ENCODE data around the gene IQCH. TPM values are rescaled to one million over a fixed set of nuclear protein-coding genes. Genes with fewer than 3 reads are reported as not detected.

The IQCH gene
- total and polyA plus RNA-seq, 2 of the 4 experiments (the other 2 are of a cell fraction), result 0.60 to 2.5 TPM

GRCh38 chr15:67383899-67384298 is 129.3 kb downstream of the IQCH start:
- H3K4me1 ChIP-seq (ENCODE audit: control insufficient read depth, insufficient read depth, low read length), result no peaks in the 10 kb centered on the region
- dilution Hi-C loops (cut with HindIII; ENCODE audit: low sequenced_read_pairs, unreplicated experiment) (no loop called here), intact Hi-C loops (cut with micrococcal nuclease) (loop anchor here (2.0 kb wide), 1 partner anchor 451 kb away; no protein-coding TSS in a partner anchor), in situ Hi-C loops (cut with MboI; ENCODE audit: low sequenced_read_pairs) (no loop called here)
- H3K36me3 ChIP-seq (ENCODE audit: control insufficient read depth, insufficient read depth, low read length), result no peaks in the 10 kb centered on the region
- H4K5ac ChIP-seq (ENCODE audit: low read depth, low read length), result no peak overlapping the region
- no peak overlapping the region for H3K9ac ChIP-seq (ENCODE audit: low read depth, low read length)
- no peak overlapping the region for H2BK20ac ChIP-seq (ENCODE audit: low read depth, low read length)
- H3K18ac ChIP-seq (ENCODE audit: low read depth, low read length), result no peak overlapping the region
- H2BK15ac ChIP-seq (ENCODE audit: low read depth, low read length), result no peak overlapping the region
- H3K23ac ChIP-seq (ENCODE audit: low read depth, low read length), result no peak overlapping the region
- no peaks in the 10 kb centered on the region for H4K20me1 ChIP-seq (ENCODE audit: insufficient read depth, low read length)
- no peaks in the 10 kb centered on the region for H3K79me1 ChIP-seq (ENCODE audit: low read depth in 1 of 2, low read length in 2 of 2)
- no peak overlapping the region for H3K27ac ChIP-seq (ENCODE audit: insufficient read depth, low read length)
- no peaks in the 10 kb centered on the region for H3K9me3 ChIP-seq (ENCODE audit: control insufficient read depth, insufficient read depth, low read length)
- peak; percentile 19 for DNase-seq
- no peak overlapping the region for H2AFZ ChIP-seq (replicated peaks; ENCODE audit: low read length, poor library complexity)
- no peak overlapping the region for H4K91ac ChIP-seq (ENCODE audit: insufficient read depth, low read depth, low read length)
- peaks cover 22% of the 10 kb centered on the region for H3K27me3 ChIP-seq (ENCODE audit: control insufficient read depth, insufficient read depth, low read length)
- no peak overlapping the region for H2BK120ac ChIP-seq (ENCODE audit: low read depth, low read length)
- no CpG with 5 or more reads among the region's 1 CpG for WGBS, 2 experiments (ENCODE audit: extremely low coverage in 2 of 2, insufficient read length in 1 of 2)
- BruUV-seq (replicated peaks), result no TSS peak
- no peak overlapping the region for H4K8ac ChIP-seq (ENCODE audit: low read depth in 2 of 2, low read length in 2 of 2)
- no peak overlapping the region for H3K4me3 ChIP-seq (ENCODE audit: insufficient read depth, low read depth, low read length)
- no peak overlapping the region for H3K4me2 ChIP-seq (ENCODE audit: low read depth, low read length)
- no peak for ATAC-seq (ENCODE audit: low read depth)
- H3K14ac ChIP-seq (replicated peaks; ENCODE audit: low read depth, low read length), result no peak overlapping the region
- H3K56ac ChIP-seq (ENCODE audit: extremely low read depth, insufficient read depth, low read length), result no peak overlapping the region
- POLR2A ChIA-PET (ENCODE audit: unreplicated experiment), result no interaction called here
- no peaks in the 10 kb centered on the region for H3K9me1 ChIP-seq (ENCODE audit: insufficient read depth, low read length)
- H2BK5ac ChIP-seq (ENCODE audit: low read depth, low read length, poor library complexity, severe bottlenecking), result no peak overlapping the region
- H3K4ac ChIP-seq (ENCODE audit: low read depth, low read length), result no peak overlapping the region
- H2AK9ac ChIP-seq (replicated peaks; ENCODE audit: low read depth, low read length, poor library complexity), result no peak overlapping the region
- H2AK5ac ChIP-seq (ENCODE audit: low read depth, low read length), result no peak overlapping the region
- TF ChIP-seq CTCF (conservative IDR thresholded peaks at IDR 0.05; ENCODE audit: low read depth, low read length) (peak; percentile 42), MAZ (IDR thresholded peaks at IDR 0.05; ENCODE audit: borderline replicate concordance, low read depth, low read length) (no peak), MAFK (IDR thresholded peaks at IDR 0.05; ENCODE audit: low read depth, low read length) (no peak), SMC3 (IDR thresholded peaks at IDR 0.05; ENCODE audit: low read depth, low read length) (peak; percentile 11; the same call in 1 of the 2 replicates), RAD21 (IDR thresholded peaks at IDR 0.05; ENCODE audit: low read length) (peak; percentile 37)
- CTCF ChIA-PET, result interaction anchor here (1.0 kb wide), 1 partner anchor 49 kb away, joined by 5 read pairs; no protein-coding TSS in a partner anchor
